G401 (cell line): ENCODE results near the gene LDB1. TPM values are rescaled to one million over a fixed set of nuclear protein-coding genes. Genes with fewer than 3 reads are reported as not detected.

Experiments
- DNase-seq: peaks from one replicate; pipeline ENCODE4 v3.0.0-alpha.2; 2015; ENCODE audit warnings: low spot score
- in situ Hi-C: cut with HindIII; loops from 2 replicates; pipeline ENCODE4 v1.10.0; 2016; ENCODE audit warnings: low sequenced_read_pairs, mixed read lengths
- total RNA-seq: library from RNA; depleted of rRNA; stranded (reverse); fragments of >200 nt; shearing (Covaris generic); gene quantifications from 2 replicates; pipeline ENCODE4 v1.2.3, GENCODE V29; 2014; rRNA removed

The LDB1 gene
- total RNA-seq, 1 experiment from 2014 or later: 59.7 TPM

- in situ Hi-C loops: no loop called here
- DNase-seq: peak; percentile 40
These were observed 52.0 kb downstream of the LDB1 start for GRCh38 chr10:102068216-102068615.

DNA sequence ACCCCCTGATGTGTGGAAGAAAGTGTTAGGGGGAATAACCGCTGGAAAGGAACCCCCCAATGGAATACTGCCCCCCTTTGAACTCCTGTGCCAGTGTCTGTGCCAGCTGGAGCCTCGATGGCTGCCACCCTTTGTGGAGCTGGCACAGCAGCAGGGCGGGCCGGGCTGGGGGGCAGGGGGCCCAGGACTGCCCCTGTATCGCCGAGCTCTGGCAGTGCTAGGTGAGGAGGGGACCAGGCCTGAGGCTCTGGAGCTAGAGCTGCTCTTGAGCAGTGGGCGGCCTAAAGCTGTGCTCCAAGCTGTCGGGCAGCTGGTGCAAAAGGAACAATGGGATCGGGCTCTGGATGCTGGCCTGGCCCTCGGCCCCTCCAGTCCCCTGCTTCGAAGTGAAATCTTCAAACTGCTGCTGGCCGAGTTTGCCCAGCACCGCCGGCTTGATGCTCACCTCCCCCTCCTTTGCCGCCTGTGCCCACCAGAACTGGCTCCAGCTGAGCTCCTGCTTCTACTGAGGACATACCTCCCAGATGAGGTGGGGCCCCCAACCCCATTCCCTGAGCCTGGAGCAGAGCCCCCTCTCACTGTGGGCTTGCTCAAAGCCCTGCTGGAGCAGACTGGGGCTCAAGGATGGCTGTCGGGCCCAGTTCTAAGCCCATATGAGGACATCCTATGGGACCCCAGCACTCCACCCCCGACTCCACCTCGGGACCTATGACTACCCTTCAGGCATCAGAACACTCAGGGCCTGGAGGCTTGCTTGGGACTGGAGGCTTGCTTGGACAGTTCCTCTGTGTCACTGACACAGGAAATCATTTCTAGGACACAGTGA is 52.9 kb downstream of the LDB1 start:
- no peak for DNase-seq
- in situ Hi-C loops: no loop called here

- in situ Hi-C loops: no loop called here
- peak; percentile 26 for DNase-seq
These were observed 53.6 kb downstream of the LDB1 start for GRCh38 chr10:102066399-102067088.

- DNase-seq: peak; percentile 22
- in situ Hi-C loops: no loop called here
These were observed 54.4 kb downstream of the LDB1 start for GRCh38 chr10:102065561-102066398.

DNA sequence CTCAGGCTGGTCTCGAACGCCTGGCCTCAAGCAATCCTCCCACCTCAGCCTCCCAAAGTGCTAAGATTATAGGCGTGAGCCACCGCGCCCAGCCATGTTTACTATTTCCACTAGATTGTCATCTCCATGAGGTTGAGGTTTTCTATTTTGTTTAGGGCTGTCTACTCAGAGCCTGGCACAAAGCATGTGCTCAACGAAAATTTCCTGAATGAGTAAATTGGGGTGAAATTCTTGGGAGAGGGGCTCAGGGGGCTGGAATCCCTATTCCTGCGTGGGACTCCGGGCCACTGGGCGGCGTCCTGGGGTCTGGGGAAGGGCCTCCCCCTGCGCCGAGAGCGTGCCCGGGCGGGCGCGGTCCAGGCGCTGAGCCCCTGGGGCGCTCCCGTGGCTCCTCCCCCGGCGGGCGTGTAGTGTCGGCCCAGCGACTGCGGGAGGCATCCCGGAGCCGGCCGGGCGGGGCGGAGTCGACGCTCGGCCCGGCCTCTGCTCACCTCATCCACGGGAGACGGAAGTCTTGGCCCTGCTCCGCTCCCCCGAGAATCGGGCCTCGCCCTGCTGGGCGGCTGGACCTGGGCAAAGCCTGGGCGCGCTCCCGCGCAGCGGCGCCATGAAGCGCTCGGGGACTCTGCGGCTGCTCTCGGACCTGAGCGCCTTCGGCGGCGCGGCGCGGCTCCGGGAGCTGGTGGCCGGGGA is 55.2 kb downstream of the LDB1 start, which contains the start of gene HPS6:
Gene HPS6, plus strand, starts transcription at position 482 of the 693 bp plus-strand sequence. Its CDS starts 126 bp downstream, at position 608.
- in situ Hi-C loops: no loop called here
- peak; percentile 83 for DNase-seq

DNA sequence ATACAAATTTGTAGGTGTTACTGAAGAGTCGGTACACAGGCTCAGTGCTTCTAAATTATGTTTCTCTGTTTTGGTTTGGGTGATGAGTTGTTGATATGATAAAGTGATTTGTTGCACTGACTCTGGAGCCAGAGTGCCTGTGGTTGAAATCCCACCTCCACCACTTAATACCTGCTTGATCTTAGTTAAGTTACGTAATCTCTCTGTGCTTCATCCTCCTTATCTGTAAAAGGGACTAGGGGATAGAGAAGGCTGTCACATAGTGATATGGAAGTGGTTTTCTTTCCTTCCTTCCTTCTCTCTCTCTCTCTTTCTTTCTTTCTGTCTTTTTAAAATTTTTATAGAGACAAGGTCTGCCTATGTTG is 55.7 kb downstream of the LDB1 start:
- DNase-seq: no peak
- in situ Hi-C loops: no loop called here

DNA sequence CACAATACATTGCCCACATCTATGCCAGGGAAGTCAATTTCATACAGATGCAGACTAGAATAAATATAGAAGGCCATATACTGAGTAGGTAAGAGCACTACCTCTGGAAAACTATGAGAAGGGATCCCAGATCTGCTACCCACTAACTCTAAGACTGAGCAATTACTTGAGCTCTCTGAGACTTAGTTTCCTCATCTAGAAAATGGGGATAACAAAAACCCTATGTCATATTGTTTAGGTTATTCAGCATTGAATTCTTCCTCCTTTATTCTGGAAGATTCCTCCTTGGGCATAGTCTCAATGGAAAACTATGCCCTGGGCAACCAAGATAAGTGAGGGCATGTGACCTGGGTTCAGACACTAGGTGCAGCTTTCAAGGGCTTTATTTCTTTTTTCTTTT is 60.2 kb downstream of the LDB1 start:
- in situ Hi-C loops: no loop called here
- DNase-seq: no peak

Other genes starting within 250 kb of the LDB1 start
- 9.3 and 15.3 TPM in 2 replicates for gene ARMH3, start 64.2 kb downstream of the LDB1 start, total RNA-seq
- gene HPS6, start 55.0 kb downstream of the LDB1 start, total RNA-seq: 55.3 and 71.9 TPM in 2 replicates
- gene PPRC1, start 12.7 kb upstream of the LDB1 start, total RNA-seq: 3.8 and 7.0 TPM in 2 replicates
- gene NOLC1, start 32.0 kb upstream of the LDB1 start, total RNA-seq: 137 and 202 TPM in 2 replicates
- 2.1 and 3.3 TPM in 2 replicates for gene ELOVL3, start 105.9 kb upstream of the LDB1 start, total RNA-seq
- gene PITX3, start 121.1 kb upstream of the LDB1 start, total RNA-seq: 5.4 and 6.3 TPM in 2 replicates
- 15.3 and 16.0 TPM in 2 replicates for gene GBF1, start 125.2 kb upstream of the LDB1 start, total RNA-seq